Measurements from ENCODE around the gene ALK. TPM values are rescaled to one million over a fixed set of nuclear protein-coding genes. Genes with fewer than 3 reads are reported as not detected.

Gene ALK
- total and polyA plus RNA-seq, 4 donors = 4.2 to 16.7 (median 14.2) TPM

DNA sequence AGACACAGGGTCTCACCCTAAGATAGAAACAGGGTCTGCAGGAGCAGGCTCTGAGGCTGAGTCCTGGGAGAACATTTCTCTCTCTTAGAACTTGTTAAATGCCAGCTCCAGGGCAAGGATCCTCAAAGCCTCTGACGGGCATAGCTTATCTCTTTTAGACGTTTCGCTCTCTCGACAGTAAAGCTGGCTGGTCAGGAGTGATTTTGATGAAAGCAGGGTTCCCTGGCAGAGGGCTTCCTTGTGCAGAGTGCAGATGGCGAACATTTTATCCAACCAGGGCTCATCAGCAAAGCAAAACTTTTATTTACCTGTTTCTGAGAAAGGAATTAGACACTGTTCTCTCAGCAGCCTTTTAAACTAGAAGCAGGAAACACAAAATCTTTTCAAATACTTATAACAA is 350.8 kb downstream of the ALK start:
- no peak for DNase-seq (ENCODE audit: low read depth in 4 of 6, low spot score in 6 of 6)
- Histone ChIP-seq H3K9me3 (ENCODE audit: control insufficient read depth, insufficient read depth, low read length) (no peaks in the 10 kb centered on the region), H3K27ac (ENCODE audit: low read depth, low read length) (no peak overlapping the region), H3K4me3 (ENCODE audit: low read depth, low read length) (no peak overlapping the region), H3K27me3 (ENCODE audit: control insufficient read depth, insufficient read depth, low read length) (no peaks in the 10 kb centered on the region), H3K36me3 (ENCODE audit: control insufficient read depth, insufficient read depth, low read length) (no peaks in the 10 kb centered on the region), H3K4me1 (ENCODE audit: control insufficient read depth, insufficient read depth, low read length) (peaks cover 6% of the 10 kb centered on the region)
- WGBS (ENCODE audit: insufficient coverage) = 100% methylated on average over 1 of the region's 5 CpGs

DNA sequence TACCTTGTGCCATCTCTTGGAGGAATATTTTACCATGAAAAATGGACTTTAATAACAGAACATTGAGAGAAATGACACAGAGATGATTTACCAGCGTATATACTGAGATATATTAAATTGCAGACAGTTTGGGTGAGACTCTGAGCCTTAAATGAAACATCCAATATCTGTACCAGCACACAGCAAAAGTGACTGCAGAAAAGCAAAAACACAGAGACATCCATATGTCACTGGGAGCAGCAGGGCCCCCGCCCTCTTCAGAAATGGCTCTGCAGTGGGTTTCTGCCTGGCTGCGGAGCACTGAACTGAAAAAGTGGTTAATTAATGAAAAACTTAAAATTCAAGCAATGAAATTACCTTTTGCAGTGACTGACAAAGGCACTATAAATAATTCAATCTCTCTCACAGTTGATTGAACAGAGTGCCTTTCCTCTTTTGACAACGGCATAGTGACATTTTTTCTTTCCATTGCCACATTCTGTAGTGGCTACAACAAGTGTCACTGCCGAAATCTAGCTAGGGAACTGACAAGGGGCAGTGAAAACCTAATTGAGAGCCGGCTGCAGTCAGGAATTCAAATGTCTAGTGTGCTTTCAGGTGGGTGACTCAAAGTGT is 353.4 kb downstream of the ALK start:
- no peak overlapping the region for H3K27ac ChIP-seq (ENCODE audit: low read depth, low read length)
- H3K9me3 ChIP-seq (ENCODE audit: control insufficient read depth, insufficient read depth, low read length) = no peaks in the 10 kb centered on the region
- H3K4me1 ChIP-seq (ENCODE audit: control insufficient read depth, insufficient read depth, low read length) = no peaks in the 10 kb centered on the region
- no peaks in the 10 kb centered on the region for H3K36me3 ChIP-seq (ENCODE audit: control insufficient read depth, insufficient read depth, low read length)
- H3K27me3 ChIP-seq (ENCODE audit: control insufficient read depth, insufficient read depth, low read length) = no peaks in the 10 kb centered on the region
- WGBS (ENCODE audit: insufficient coverage) = 85% methylated on average over 2 of the region's 6 CpGs
- DNase-seq (ENCODE audit: low read depth in 4 of 6, low spot score in 6 of 6) = peak in 1 of 6 donors; percentile 65
- no peak overlapping the region for H3K4me3 ChIP-seq (ENCODE audit: low read depth, low read length)

DNA sequence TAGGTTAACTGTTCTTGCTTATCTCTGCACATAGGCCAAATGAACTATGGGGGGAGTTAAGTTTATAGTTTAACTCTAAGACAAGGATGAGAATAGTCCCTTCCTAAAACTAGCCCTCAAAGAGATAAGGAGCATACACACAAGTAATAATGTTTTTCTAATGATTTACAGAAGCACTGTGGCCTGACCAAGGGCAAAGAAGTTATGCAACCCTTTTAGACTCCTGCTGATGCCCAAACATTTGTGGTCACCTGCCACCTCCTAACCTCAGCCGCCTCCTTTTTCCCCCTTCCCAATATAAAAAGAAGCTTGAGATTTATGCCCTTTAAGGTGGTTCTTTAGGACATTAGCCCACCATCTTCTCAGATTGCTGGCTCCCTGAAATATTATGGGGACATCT is 357.7 kb downstream of the ALK start:
- no peaks in the 10 kb centered on the region for H3K27me3 ChIP-seq (ENCODE audit: control insufficient read depth, insufficient read depth, low read length)
- WGBS (ENCODE audit: insufficient coverage) = no CpG with 5 or more reads among the region's 1 CpG
- H3K4me3 ChIP-seq (ENCODE audit: low read depth, low read length) = no peak overlapping the region
- DNase-seq (ENCODE audit: low read depth in 4 of 6, low spot score in 6 of 6) = no peak
- H3K4me1 ChIP-seq (ENCODE audit: control insufficient read depth, insufficient read depth, low read length) = no peaks in the 10 kb centered on the region
- H3K27ac ChIP-seq (ENCODE audit: low read depth, low read length) = no peak overlapping the region
- H3K36me3 ChIP-seq (ENCODE audit: control insufficient read depth, insufficient read depth, low read length) = no peaks in the 10 kb centered on the region
- H3K9me3 ChIP-seq (ENCODE audit: control insufficient read depth, insufficient read depth, low read length) = no peaks in the 10 kb centered on the region

DNA sequence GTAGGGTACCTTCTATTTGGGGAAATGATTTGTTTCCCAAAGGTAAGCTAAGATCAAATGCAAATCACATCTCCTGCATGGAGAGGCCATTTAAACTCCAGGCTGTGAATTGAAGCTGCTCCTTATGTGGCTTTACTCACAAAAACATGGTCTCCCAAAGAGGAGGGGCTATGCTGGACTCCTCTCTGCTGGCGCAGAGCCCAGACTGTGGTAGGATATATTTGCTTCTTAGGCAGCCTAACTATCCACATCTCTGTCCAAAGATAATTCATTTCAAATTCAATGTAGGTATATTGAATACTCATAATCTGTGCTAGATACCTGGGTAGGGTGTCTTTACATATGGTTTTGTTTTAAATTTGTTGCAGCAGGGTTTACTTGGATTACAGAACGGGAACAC is 358.5 kb downstream of the ALK start:
- H3K4me3 ChIP-seq (ENCODE audit: low read depth, low read length) = no peak overlapping the region
- no peak overlapping the region for H3K27ac ChIP-seq (ENCODE audit: low read depth, low read length)
- no peaks in the 10 kb centered on the region for H3K9me3 ChIP-seq (ENCODE audit: control insufficient read depth, insufficient read depth, low read length)
- 80% methylated on average over 1 of the region's 2 CpGs for WGBS (ENCODE audit: insufficient coverage)
- H3K4me1 ChIP-seq (ENCODE audit: control insufficient read depth, insufficient read depth, low read length) = no peaks in the 10 kb centered on the region
- no peaks in the 10 kb centered on the region for H3K36me3 ChIP-seq (ENCODE audit: control insufficient read depth, insufficient read depth, low read length)
- peak in 3 of 6 donors; percentile 23 to 86 (median 57) for DNase-seq (ENCODE audit: low read depth in 4 of 6, low spot score in 6 of 6)
- H3K27me3 ChIP-seq (ENCODE audit: control insufficient read depth, insufficient read depth, low read length) = no peaks in the 10 kb centered on the region

DNA sequence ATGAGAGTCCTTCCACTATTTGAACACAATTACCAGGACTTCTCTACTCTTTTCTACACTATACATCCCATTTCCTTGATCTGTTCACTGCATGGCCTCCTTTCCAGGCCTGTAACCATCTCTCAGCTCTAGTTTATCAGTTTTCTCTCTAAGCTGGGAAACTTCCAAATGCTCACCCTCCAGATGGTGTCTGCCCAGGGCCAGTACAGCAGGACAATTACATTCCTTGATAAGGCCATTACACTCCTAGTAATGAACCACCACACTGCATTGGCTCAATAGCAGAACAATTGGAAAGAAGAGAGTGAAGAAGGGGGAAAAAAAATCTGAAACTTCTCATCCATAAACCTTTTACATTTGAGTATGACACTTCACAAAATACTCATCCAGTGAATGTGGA is 359.1 kb downstream of the ALK start:
- DNase-seq (ENCODE audit: low read depth in 4 of 6, low spot score in 6 of 6) = peak in 1 of 6 donors; percentile 68
- no peaks in the 10 kb centered on the region for H3K4me1 ChIP-seq (ENCODE audit: control insufficient read depth, insufficient read depth, low read length)
- no peaks in the 10 kb centered on the region for H3K27me3 ChIP-seq (ENCODE audit: control insufficient read depth, insufficient read depth, low read length)
- no peak overlapping the region for H3K4me3 ChIP-seq (ENCODE audit: low read depth, low read length)
- no peaks in the 10 kb centered on the region for H3K9me3 ChIP-seq (ENCODE audit: control insufficient read depth, insufficient read depth, low read length)
- no peaks in the 10 kb centered on the region for H3K36me3 ChIP-seq (ENCODE audit: control insufficient read depth, insufficient read depth, low read length)
- H3K27ac ChIP-seq (ENCODE audit: low read depth, low read length) = no peak overlapping the region

DNA sequence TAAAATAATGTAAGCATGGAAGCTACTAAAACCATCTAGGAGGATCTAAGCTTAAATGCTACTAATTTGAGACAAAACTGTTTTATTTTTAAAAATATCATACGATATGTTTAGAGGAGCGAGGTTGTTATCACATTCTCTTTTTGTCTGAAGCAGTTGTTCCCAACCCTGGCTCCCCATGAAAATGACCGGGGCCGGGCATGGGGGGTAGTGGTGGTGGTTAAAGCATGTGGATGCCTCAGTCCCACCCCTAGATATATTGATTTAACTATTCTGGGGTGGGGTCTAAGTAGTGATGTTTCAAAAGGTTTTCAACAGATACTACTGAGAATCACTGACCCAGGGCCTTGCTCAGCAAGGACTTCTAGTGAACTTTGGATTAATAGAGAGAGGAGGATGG is 359.8 kb downstream of the ALK start:
- H3K27ac ChIP-seq (ENCODE audit: low read depth, low read length) = no peak overlapping the region
- H3K4me1 ChIP-seq (ENCODE audit: control insufficient read depth, insufficient read depth, low read length) = no peaks in the 10 kb centered on the region
- H3K4me3 ChIP-seq (ENCODE audit: low read depth, low read length) = no peak overlapping the region
- no peaks in the 10 kb centered on the region for H3K36me3 ChIP-seq (ENCODE audit: control insufficient read depth, insufficient read depth, low read length)
- WGBS (ENCODE audit: insufficient coverage) = 93% methylated on average over 3 of the region's 4 CpGs
- H3K27me3 ChIP-seq (ENCODE audit: control insufficient read depth, insufficient read depth, low read length) = no peaks in the 10 kb centered on the region
- H3K9me3 ChIP-seq (ENCODE audit: control insufficient read depth, insufficient read depth, low read length) = no peaks in the 10 kb centered on the region
- DNase-seq (ENCODE audit: low read depth in 4 of 6, low spot score in 6 of 6) = no peak

DNA sequence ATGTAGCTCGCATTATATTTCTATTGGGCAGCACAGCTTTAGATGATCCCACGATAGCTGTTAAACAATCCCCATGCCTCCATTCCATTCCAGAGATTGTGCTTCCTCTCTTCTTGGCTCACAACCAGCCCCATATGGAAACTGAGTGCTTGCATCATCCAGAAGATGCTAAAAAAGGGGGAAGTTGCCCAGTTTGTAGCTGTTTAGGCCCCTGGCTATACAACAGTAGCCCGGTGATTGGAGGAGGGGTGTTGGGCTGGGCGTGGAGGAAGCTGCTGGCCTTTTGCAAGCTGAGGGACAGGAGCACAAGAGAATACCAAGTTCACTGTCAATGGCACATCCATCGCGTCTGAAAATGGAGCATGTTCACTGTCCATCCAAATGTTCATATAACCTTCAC is 360.2 kb downstream of the ALK start:
- Histone ChIP-seq H3K4me1 (ENCODE audit: control insufficient read depth, insufficient read depth, low read length) (no peaks in the 10 kb centered on the region), H3K27me3 (ENCODE audit: control insufficient read depth, insufficient read depth, low read length) (no peaks in the 10 kb centered on the region), H3K36me3 (ENCODE audit: control insufficient read depth, insufficient read depth, low read length) (no peaks in the 10 kb centered on the region), H3K4me3 (ENCODE audit: low read depth, low read length) (no peak overlapping the region), H3K9me3 (ENCODE audit: control insufficient read depth, insufficient read depth, low read length) (no peaks in the 10 kb centered on the region), H3K27ac (ENCODE audit: low read depth, low read length) (no peak overlapping the region)
- WGBS (ENCODE audit: insufficient coverage) = 83% methylated on average over 2 of the region's 6 CpGs
- DNase-seq (ENCODE audit: low read depth in 4 of 6, low spot score in 6 of 6) = peak in 1 of 6 donors; percentile 79

DNA sequence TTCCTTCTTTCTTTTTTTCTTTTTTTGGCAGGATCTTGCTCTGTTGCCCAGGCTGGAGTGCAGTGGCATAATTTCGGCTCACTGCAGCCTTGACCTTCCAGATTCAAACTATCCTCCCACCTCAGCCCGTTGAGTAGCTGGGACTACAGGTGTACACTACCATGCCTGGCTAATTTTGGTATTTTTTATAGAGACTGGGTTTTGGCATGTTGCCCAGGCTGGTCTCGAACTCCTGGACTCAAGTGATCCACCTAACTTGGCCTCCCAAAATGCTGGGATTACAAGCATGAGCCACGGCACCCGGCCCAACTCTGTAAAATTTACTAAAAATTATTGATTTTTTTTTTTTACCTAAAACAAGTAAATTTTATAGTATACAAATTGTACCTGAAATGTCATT is 360.8 kb downstream of the ALK start:
- Histone ChIP-seq H3K27me3 (ENCODE audit: control insufficient read depth, insufficient read depth, low read length) (no peaks in the 10 kb centered on the region), H3K4me1 (ENCODE audit: control insufficient read depth, insufficient read depth, low read length) (no peaks in the 10 kb centered on the region), H3K4me3 (ENCODE audit: low read depth, low read length) (no peak overlapping the region), H3K9me3 (ENCODE audit: control insufficient read depth, insufficient read depth, low read length) (no peaks in the 10 kb centered on the region), H3K27ac (ENCODE audit: low read depth, low read length) (no peak overlapping the region), H3K36me3 (ENCODE audit: control insufficient read depth, insufficient read depth, low read length) (no peaks in the 10 kb centered on the region)
- DNase-seq (ENCODE audit: low read depth in 4 of 6, low spot score in 6 of 6) = no peak
- no CpG with 5 or more reads among the region's 5 CpGs for WGBS (ENCODE audit: insufficient coverage)

DNA sequence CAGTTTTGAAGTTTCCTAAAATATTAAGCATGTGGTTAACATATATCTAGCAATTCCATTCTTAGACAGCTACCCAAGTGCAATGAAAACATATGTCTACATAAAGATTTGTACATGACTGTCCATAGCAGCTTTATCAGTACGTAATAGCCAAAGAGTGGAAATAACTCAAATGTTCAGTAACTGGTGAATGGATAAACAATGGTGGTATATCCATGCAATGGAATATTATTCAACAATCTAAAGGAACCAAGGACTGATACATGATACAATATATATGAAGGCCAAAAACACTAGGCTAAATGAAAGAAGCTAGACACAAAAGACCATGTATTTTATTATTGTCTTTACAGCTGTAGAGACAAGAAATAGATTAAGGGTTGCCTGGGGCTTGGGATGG is 361.4 kb downstream of the ALK start:
- Histone ChIP-seq H3K36me3 (ENCODE audit: control insufficient read depth, insufficient read depth, low read length) (no peaks in the 10 kb centered on the region), H3K27me3 (ENCODE audit: control insufficient read depth, insufficient read depth, low read length) (no peaks in the 10 kb centered on the region), H3K4me1 (ENCODE audit: control insufficient read depth, insufficient read depth, low read length) (no peaks in the 10 kb centered on the region), H3K4me3 (ENCODE audit: low read depth, low read length) (no peak overlapping the region), H3K27ac (ENCODE audit: low read depth, low read length) (no peak overlapping the region), H3K9me3 (ENCODE audit: control insufficient read depth, insufficient read depth, low read length) (no peaks in the 10 kb centered on the region)
- DNase-seq (ENCODE audit: low read depth in 4 of 6, low spot score in 6 of 6) = no peak
- WGBS (ENCODE audit: insufficient coverage) = no CpG with 5 or more reads among the region's 1 CpG

DNA sequence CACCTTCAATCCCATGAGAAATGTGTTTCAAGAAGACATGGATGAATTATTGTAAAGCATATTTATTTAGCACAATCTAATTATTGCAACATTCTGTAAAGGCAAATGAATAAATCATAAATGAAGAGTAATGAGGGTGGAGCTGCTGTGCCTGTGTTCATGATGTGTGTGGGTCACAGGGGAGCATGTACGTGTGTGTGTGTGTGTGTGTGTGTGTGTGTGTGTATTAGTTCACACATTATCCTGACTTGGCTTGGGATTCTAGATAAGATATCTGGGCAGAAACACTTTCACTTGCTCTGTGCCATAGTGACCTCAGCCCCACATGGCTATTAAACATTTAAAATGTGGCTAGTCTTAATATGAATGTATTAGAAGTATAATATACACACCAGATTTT is 361.8 kb downstream of the ALK start:
- Histone ChIP-seq H3K27ac (ENCODE audit: low read depth, low read length) (no peak overlapping the region), H3K4me3 (ENCODE audit: low read depth, low read length) (no peak overlapping the region), H3K9me3 (ENCODE audit: control insufficient read depth, insufficient read depth, low read length) (no peaks in the 10 kb centered on the region), H3K36me3 (ENCODE audit: control insufficient read depth, insufficient read depth, low read length) (no peaks in the 10 kb centered on the region), H3K4me1 (ENCODE audit: control insufficient read depth, insufficient read depth, low read length) (no peaks in the 10 kb centered on the region), H3K27me3 (ENCODE audit: control insufficient read depth, insufficient read depth, low read length) (no peaks in the 10 kb centered on the region)
- WGBS (ENCODE audit: insufficient coverage) = 71% methylated on average over 1 of the region's 1 CpG
- DNase-seq (ENCODE audit: low read depth in 4 of 6, low spot score in 6 of 6) = no peak

All from spinal cord (tissue), 10 donors.